HepG2 (cell line): ENCODE results near the gene NUDCD2. TPM values are rescaled to one million over a fixed set of nuclear protein-coding genes. Genes with fewer than 3 reads are reported as not detected.

Experiments
- ATAD3A ChIP-seq: sonication (generic); formaldehyde crosslinking; IDR thresholded peaks from 2 replicates; pipeline ENCODE4 v1.4.0; 2020; ENCODE audit warnings: missing genetic modification reagents
- GABPA ChIP-seq, 2 experiments: IDR thresholded peaks; 2 replicates each; pipeline ENCODE4 v1.6.1; 2011 to 2016; ENCODE audit warnings: low read depth in 2 of 2, low read length in 1 of 2, missing biosample characterization in 1 of 2, missing genetic modification characterization in 1 of 2
- GTF2F1 ChIP-seq: fragments of 150-350 bp; IDR thresholded peaks from 2 replicates; pipeline ENCODE4 v1.6.1; 2014; ENCODE audit warnings: low read length
- HNRNPLL ChIP-seq: fragments of 200-400 bp; formaldehyde crosslinking; IDR thresholded peaks from 2 replicates; pipeline ENCODE4 v1.6.1; 2017; ENCODE audit warnings: mild to moderate bottlenecking, low read depth, low read length; ENCODE audit not compliant: poor library complexity, severe bottlenecking
- HOXA3 ChIP-seq: sonication (generic); formaldehyde crosslinking; IDR thresholded peaks from 2 replicates; pipeline ENCODE4 v1.5.0; 2020; ENCODE audit warnings: missing genetic modification reagents
- IRF2 ChIP-seq: IDR thresholded peaks from 2 replicates; pipeline ENCODE4 v1.6.1; 2018; ENCODE audit warnings: missing genetic modification reagents, missing compliant biosample characterization
- KAT7 ChIP-seq: IDR thresholded peaks from 2 replicates; pipeline ENCODE4 v1.6.1; 2018; ENCODE audit warnings: borderline replicate concordance, missing compliant biosample characterization
- NFATC3 ChIP-seq: sonication (generic); formaldehyde crosslinking; IDR thresholded peaks from 2 replicates; pipeline ENCODE4 v1.5.1; 2020; ENCODE audit warnings: mild to moderate bottlenecking, missing genetic modification reagents
- PHF21A ChIP-seq: sonication (generic); formaldehyde crosslinking; IDR thresholded peaks from 2 replicates; pipeline ENCODE4 v1.5.0; 2020; ENCODE audit warnings: mild to moderate bottlenecking, missing genetic modification reagents
- SP2 ChIP-seq: sonication (generic); formaldehyde crosslinking; IDR thresholded peaks from 2 replicates; pipeline ENCODE4 v1.5.1; 2020; ENCODE audit warnings: mild to moderate bottlenecking, missing genetic modification reagents
- SRY ChIP-seq: sonication (generic); formaldehyde crosslinking; IDR thresholded peaks from 2 replicates; pipeline ENCODE4 v1.8.0; 2022; ENCODE audit warnings: mild to moderate bottlenecking, missing genetic modification reagents
- TAF1 ChIP-seq: sonication (generic); formaldehyde crosslinking; IDR thresholded peaks from 2 replicates; pipeline ENCODE4 v1.4.0; 2020; ENCODE audit warnings: missing genetic modification reagents
- TARDBP ChIP-seq: sonication (generic); formaldehyde crosslinking; IDR thresholded peaks from 2 replicates; pipeline ENCODE4 v1.8.0; 2022; ENCODE audit warnings: mild to moderate bottlenecking, missing genetic modification reagents
- TOPORS ChIP-seq: sonication (generic); formaldehyde crosslinking; IDR thresholded peaks from 2 replicates; pipeline ENCODE4 v1.8.0; 2023; ENCODE audit warnings: mild to moderate bottlenecking, missing genetic modification reagents
- U2AF2 ChIP-seq: fragments of 200-400 bp; formaldehyde crosslinking; IDR thresholded peaks from 2 replicates; pipeline ENCODE4 v1.6.1; 2017; ENCODE audit warnings: low read depth, mild to moderate bottlenecking, low read length
- ZBTB3 ChIP-seq: sonication (generic); formaldehyde crosslinking; IDR thresholded peaks from 2 replicates; pipeline ENCODE4 v1.4.0; 2020; ENCODE audit warnings: low read depth, mild to moderate bottlenecking, moderate library complexity, missing genetic modification reagents, borderline replicate concordance
- ZNF138 ChIP-seq: sonication (generic); formaldehyde crosslinking; IDR thresholded peaks from 2 replicates; pipeline ENCODE4 v1.5.0; 2020; ENCODE audit warnings: mild to moderate bottlenecking, low read depth, missing genetic modification reagents
- ZNF180 ChIP-seq: sonication (generic); formaldehyde crosslinking; IDR thresholded peaks from 2 replicates; pipeline ENCODE4 v1.4.0; 2020; ENCODE audit warnings: low read depth, missing genetic modification reagents, borderline replicate concordance
- ZNF207 ChIP-seq: fragments of 450-650 bp; IDR thresholded peaks from 2 replicates; pipeline ENCODE4 v1.6.1; 2016; ENCODE audit warnings: antibody characterized with exemption, borderline replicate concordance
- ZNF337 ChIP-seq: sonication (generic); formaldehyde crosslinking; IDR thresholded peaks from 2 replicates; pipeline ENCODE4 v1.5.1; 2020; ENCODE audit warnings: missing genetic modification reagents, low read depth, mild to moderate bottlenecking, borderline replicate concordance
- ZNF550 ChIP-seq: sonication (generic); formaldehyde crosslinking; IDR thresholded peaks from 2 replicates; pipeline ENCODE4 v1.4.0; 2020; ENCODE audit warnings: mild to moderate bottlenecking, missing genetic modification reagents, borderline replicate concordance
- ZNF570 ChIP-seq: sonication (generic); formaldehyde crosslinking; IDR thresholded peaks from 2 replicates; pipeline ENCODE4 v1.4.0; 2020; ENCODE audit warnings: mild to moderate bottlenecking, missing genetic modification reagents, borderline replicate concordance
- ZNF747 ChIP-seq: sonication (generic); formaldehyde crosslinking; IDR thresholded peaks from 2 replicates; pipeline ENCODE4 v1.8.1; 2023; ENCODE audit warnings: missing genetic modification reagents, mild to moderate bottlenecking, borderline replicate concordance
- polyA plus RNA-seq, 8 experiments: library from polyadenylated mRNA; depleted of rRNA in 3 of 8; stranded (reverse) in 7 of 8; unstranded in 1 of 8; fragments of >200 nt; fragmentation: Illumina TruSeq in 4 of 8; extraction: Trizol in 4 of 8; gene quantifications; 2 replicates each; pipeline versions ENCODE4 v1.2.1 to v1.2.3, GENCODE V29; 2011 to 2016; ENCODE audit warnings: low read depth in 4 of 8, missing spikeins in 1 of 8, mixed read lengths in 1 of 8; ENCODE audit not compliant: insufficient read depth in 1 of 8
- total RNA-seq, 5 experiments: library from RNA; depleted of rRNA; stranded (reverse); fragments of >200 nt; fragmentation: Illumina TruSeq; extraction: Trizol; gene quantifications; 2 replicates each; pipeline ENCODE4 v1.2.3, GENCODE V29; 2016; ENCODE audit warnings: low read depth in 1 of 5
- TF ChIP-seq, protein P1 (sequence below): sonication (generic); formaldehyde crosslinking; IDR thresholded peaks from 2 replicates; pipeline ENCODE4 v1.5.0; 2020; ENCODE audit warnings: mild to moderate bottlenecking, missing genetic modification reagents
- TF ChIP-seq, protein P2 (sequence below): sonication (generic); formaldehyde crosslinking; IDR thresholded peaks from 2 replicates; pipeline ENCODE4 v1.5.0; 2020; ENCODE audit warnings: missing genetic modification reagents
- TF ChIP-seq, protein P3 (sequence below): sonication (generic); formaldehyde crosslinking; conservative IDR thresholded peaks from 2 replicates; pipeline ENCODE4 v1.4.0; 2020; ENCODE audit warnings: missing genetic modification reagents

The NUDCD2 gene
- total and polyA plus RNA-seq, 2 of the 13 experiments (the other 11 are each of a cell fraction or from before 2014, with no cell fraction given) = 14.8 to 39.2 TPM

DNA sequence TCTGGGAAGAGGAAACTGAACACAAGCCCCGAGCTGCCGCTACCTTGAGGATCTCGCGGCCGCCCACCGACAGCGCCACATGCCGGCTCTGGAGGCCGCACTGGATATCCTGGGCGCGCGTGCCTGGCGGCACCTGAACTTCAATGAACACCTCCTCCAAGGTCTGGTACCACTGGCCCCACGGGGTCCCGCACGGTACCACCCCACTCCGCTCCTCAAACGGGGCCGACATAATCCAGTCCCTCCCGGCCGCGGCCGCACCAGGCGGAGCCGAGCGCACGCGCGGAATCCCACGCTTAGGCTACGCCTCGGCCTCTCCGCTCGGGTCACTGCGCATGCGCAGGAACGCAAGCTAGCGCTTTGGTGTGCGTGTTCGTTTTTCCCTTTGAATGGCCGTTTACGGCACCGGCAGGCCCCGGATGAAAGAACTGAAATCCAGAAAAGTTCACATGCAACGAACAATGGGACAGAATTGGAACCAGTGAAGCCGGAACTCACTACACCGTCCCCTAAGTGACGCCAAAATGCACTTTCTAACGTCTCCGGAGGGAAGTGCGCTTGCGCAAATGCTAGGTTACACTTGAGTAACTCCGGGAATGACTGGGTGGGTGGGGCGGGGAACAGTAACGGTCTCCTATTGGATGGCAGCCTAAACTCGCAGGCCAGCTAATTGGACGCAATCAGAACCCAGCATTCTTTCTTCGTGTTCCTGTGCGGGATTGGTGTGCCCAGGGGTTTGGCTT lies at the start of gene NUDCD2 (continued):
- TF ChIP-seq, protein P1, sequence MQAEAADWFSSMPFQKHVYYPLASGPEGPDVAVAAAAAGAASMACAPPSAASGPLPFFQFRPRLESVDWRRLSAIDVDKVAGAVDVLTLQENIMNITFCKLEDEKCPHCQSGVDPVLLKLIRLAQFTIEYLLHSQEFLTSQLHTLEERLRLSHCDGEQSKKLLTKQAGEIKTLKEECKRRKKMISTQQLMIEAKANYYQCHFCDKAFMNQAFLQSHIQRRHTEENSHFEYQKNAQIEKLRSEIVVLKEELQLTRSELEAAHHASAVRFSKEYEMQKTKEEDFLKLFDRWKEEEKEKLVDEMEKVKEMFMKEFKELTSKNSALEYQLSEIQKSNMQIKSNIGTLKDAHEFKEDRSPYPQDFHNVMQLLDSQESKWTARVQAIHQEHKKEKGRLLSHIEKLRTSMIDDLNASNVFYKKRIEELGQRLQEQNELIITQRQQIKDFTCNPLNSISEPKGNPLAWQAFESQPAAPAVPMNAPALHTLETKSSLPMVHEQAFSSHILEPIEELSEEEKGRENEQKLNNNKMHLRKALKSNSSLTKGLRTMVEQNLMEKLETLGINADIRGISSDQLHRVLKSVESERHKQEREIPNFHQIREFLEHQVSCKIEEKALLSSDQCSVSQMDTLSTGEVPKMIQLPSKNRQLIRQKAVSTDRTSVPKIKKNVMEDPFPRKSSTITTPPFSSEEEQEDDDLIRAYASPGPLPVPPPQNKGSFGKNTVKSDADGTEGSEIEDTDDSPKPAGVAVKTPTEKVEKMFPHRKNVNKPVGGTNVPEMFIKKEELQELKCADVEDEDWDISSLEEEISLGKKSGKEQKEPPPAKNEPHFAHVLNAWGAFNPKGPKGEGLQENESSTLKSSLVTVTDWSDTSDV (CRISPR knock-in tag) = no peak
- peak; percentile 23; the same call in 1 of the 2 replicates for TF ChIP-seq IRF2 (CRISPR knock-in tag)
- TF ChIP-seq, protein P2, sequence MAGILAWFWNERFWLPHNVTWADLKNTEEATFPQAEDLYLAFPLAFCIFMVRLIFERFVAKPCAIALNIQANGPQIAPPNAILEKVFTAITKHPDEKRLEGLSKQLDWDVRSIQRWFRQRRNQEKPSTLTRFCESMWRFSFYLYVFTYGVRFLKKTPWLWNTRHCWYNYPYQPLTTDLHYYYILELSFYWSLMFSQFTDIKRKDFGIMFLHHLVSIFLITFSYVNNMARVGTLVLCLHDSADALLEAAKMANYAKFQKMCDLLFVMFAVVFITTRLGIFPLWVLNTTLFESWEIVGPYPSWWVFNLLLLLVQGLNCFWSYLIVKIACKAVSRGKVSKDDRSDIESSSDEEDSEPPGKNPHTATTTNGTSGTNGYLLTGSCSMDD = no peak
- peak; percentile 85 for TF ChIP-seq HOXA3
- TF ChIP-seq NFATC3 (CRISPR knock-in tag) = peak; percentile 74; the same call in 1 of the 2 replicates
- no peak for TF ChIP-seq ZNF570 (CRISPR knock-in tag)
- TF ChIP-seq, protein P3, sequence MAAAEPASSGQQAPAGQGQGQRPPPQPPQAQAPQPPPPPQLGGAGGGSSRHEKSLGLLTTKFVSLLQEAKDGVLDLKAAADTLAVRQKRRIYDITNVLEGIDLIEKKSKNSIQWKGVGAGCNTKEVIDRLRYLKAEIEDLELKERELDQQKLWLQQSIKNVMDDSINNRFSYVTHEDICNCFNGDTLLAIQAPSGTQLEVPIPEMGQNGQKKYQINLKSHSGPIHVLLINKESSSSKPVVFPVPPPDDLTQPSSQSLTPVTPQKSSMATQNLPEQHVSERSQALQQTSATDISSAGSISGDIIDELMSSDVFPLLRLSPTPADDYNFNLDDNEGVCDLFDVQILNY (CRISPR knock-in tag) = peak; percentile 35; the same call in 1 of the 2 replicates
- TF ChIP-seq ZNF207 = no peak
- TF ChIP-seq GABPA (IDR thresholded peaks at IDR 0.05; ENCODE audit: low read depth, low read length) = no peak
- peak; percentile 71 for TF ChIP-seq GABPA (CRISPR knock-in tag; IDR thresholded peaks at IDR 0.05; ENCODE audit: low read depth)
- peak; percentile 80 for TF ChIP-seq SP2 (CRISPR knock-in tag)
- peak; percentile 95 for TF ChIP-seq HNRNPLL
- no peak for TF ChIP-seq ZNF138 (CRISPR knock-in tag)
- peak; percentile 61; the same call in 1 of the 2 replicates for TF ChIP-seq ZNF747
- TF ChIP-seq U2AF2 = no peak
- TF ChIP-seq ZNF180 (CRISPR knock-in tag) = 0 out of 2 replicates have a peak, but pooled peaks have one; percentile 60
- peak; percentile 86; the same call in 1 of the 2 replicates for TF ChIP-seq SRY (CRISPR knock-in tag)
- peak; percentile 52; the same call in 1 of the 2 replicates for TF ChIP-seq ZBTB3
- peak; percentile 48; the same call in 1 of the 2 replicates for TF ChIP-seq ZNF337 (CRISPR knock-in tag)
- TF ChIP-seq ZNF550 (CRISPR knock-in tag) = peak; percentile 90; the same call in 1 of the 2 replicates
- TF ChIP-seq PHF21A (CRISPR knock-in tag) = peak; percentile 64
- TF ChIP-seq ATAD3A (CRISPR knock-in tag) = no peak
- TF ChIP-seq GTF2F1 = no peak
- peak; percentile 78 for TF ChIP-seq TAF1 (CRISPR knock-in tag)
- peak; percentile 75; the same call in 1 of the 2 replicates for TF ChIP-seq KAT7 (CRISPR knock-in tag)
- TF ChIP-seq TOPORS (CRISPR knock-in tag) = peak; percentile 93
- no peak; the same call in none of the 2 replicates for TF ChIP-seq TARDBP (CRISPR knock-in tag)
